GM23338 (cell line): ENCODE data around the gene XXYLT1. TPM values are rescaled to one million over a fixed set of nuclear protein-coding genes. Genes with fewer than 3 reads are reported as not detected.
"Not testable (repeated sequence)": the region's sequence is repeated elsewhere in the genome, so short reads cannot be mapped to it uniquely, and the experiment has no call there.

Experiments used
- ATAC-seq: fragments of 200-7000 bp; cut with Tn5 transposase; 3 replicates; pipeline ENCODE4 v1.9.1; 2020
- DNase-seq: peaks from one replicate; pipeline ENCODE4 v3.0.0-alpha.2; 2015; ENCODE audit warnings: low spot score
- H2AFZ ChIP-seq: fragments of 200-600 bp; sonication (generic); 2 replicates; pipeline ENCODE4 v1.8.0; 2016; ENCODE audit warnings: antibody characterized with exemption, mild to moderate bottlenecking, moderate library complexity
- H3F3A ChIP-seq: fragments of 200-600 bp; sonication (generic); replicated peaks from 2 replicates; pipeline ENCODE4 v1.8.0; 2017; ENCODE audit warnings: antibody characterized with exemption, mixed run types, low read depth
- H3K27ac ChIP-seq: fragments of 200-600 bp; sonication (generic); 2 replicates; pipeline ENCODE4 v1.6.1; 2016; ENCODE audit warnings: low read depth
- H3K27me3 ChIP-seq: fragments of 200-600 bp; sonication (generic); 2 replicates; pipeline ENCODE4 v1.8.0; 2016; ENCODE audit warnings: mild to moderate bottlenecking, mixed run types, moderate library complexity; ENCODE audit not compliant: insufficient read depth
- H3K36me3 ChIP-seq: fragments of 200-600 bp; sonication (generic); 2 replicates; pipeline ENCODE4 v1.8.0; 2016; ENCODE audit warnings: mild to moderate bottlenecking; ENCODE audit not compliant: insufficient read depth
- H3K4me1 ChIP-seq: fragments of 200-600 bp; sonication (generic); 2 replicates; pipeline ENCODE4 v1.8.0; 2016; ENCODE audit warnings: mild to moderate bottlenecking, moderate library complexity; ENCODE audit not compliant: insufficient read depth
- H3K4me2 ChIP-seq: fragments of 200-600 bp; sonication (generic); 2 replicates; pipeline ENCODE4 v1.7.1; 2017; ENCODE audit warnings: mixed run types
- H3K4me3 ChIP-seq: fragments of 200-600 bp; sonication (generic); 2 replicates; pipeline ENCODE4 v1.6.1; 2016; ENCODE audit warnings: mixed run types
- H3K79me2 ChIP-seq: fragments of 200-600 bp; sonication (generic); replicated peaks from 2 replicates; pipeline ENCODE4 v1.8.0; 2017; ENCODE audit warnings: mild to moderate bottlenecking; ENCODE audit not compliant: insufficient read depth
- H3K9me2 ChIP-seq: fragments of 200-600 bp; sonication (generic); 2 replicates; pipeline ENCODE4 v1.8.0; 2017; ENCODE audit not compliant: insufficient read depth
- H4K20me1 ChIP-seq: fragments of 200-600 bp; sonication (generic); replicated peaks from 2 replicates; pipeline ENCODE4 v1.8.0; 2017; ENCODE audit warnings: mild to moderate bottlenecking; ENCODE audit not compliant: insufficient read depth
- H3K27ac Mint-ChIP-seq: 2 replicates; pipeline ENCODE4 v1.8.0; 2020; ENCODE audit warnings: inconsistent platforms, mild to moderate bottlenecking, moderate library complexity, mixed read lengths
- H3K27me3 Mint-ChIP-seq: 3 replicates; pipeline ENCODE4 v1.8.0; 2022; ENCODE audit warnings: low read depth, mild to moderate bottlenecking, moderate library complexity, mixed read lengths, inconsistent platforms; ENCODE audit not compliant: insufficient read depth, poor library complexity
- H3K36me3 Mint-ChIP-seq: 3 replicates; pipeline ENCODE4 v1.8.0; 2021; ENCODE audit warnings: low read depth, mild to moderate bottlenecking, inconsistent platforms, moderate library complexity, mixed read lengths
- H3K4me1 Mint-ChIP-seq: 3 replicates; pipeline ENCODE4 v1.8.0; 2020; ENCODE audit warnings: mild to moderate bottlenecking, inconsistent platforms, mixed read lengths
- H3K4me3 Mint-ChIP-seq: 3 replicates; pipeline ENCODE4 v1.8.0; 2021; ENCODE audit warnings: moderate library complexity, mild to moderate bottlenecking, inconsistent platforms, mixed read lengths
- H3K9me3 Mint-ChIP-seq: 3 replicates; pipeline ENCODE4 v1.8.0; 2020; ENCODE audit warnings: moderate library complexity, mild to moderate bottlenecking, inconsistent platforms, mixed read lengths
- CREB1 ChIP-seq: fragments of 250-450 bp; sonication (Bioruptor Pico); IDR thresholded peaks from 2 replicates; pipeline ENCODE4 v1.5.0; 2020; ENCODE audit warnings: low read depth, mild to moderate bottlenecking, moderate library complexity
- ETS1 ChIP-seq: IDR thresholded peaks from 2 replicates; pipeline ENCODE4 v1.6.1; 2016; ENCODE audit warnings: antibody characterized with exemption
- EZH2phosphoT487 ChIP-seq: fragments of 200-600 bp; sonication (generic); IDR thresholded peaks from one replicate; pipeline ENCODE4 v1.8.1; 2018; ENCODE audit warnings: antibody characterized with exemption; ENCODE audit not compliant: unreplicated experiment
- JUNB ChIP-seq: IDR thresholded peaks from one replicate; pipeline ENCODE4 v1.6.1; 2016; ENCODE audit warnings: antibody characterized with exemption; ENCODE audit not compliant: unreplicated experiment
- NANOG ChIP-seq: IDR thresholded peaks from 2 replicates; pipeline ENCODE4 v1.6.1; 2016; ENCODE audit warnings: antibody characterized with exemption, borderline replicate concordance
- ZNF331 ChIP-seq: fragments of 250-450 bp; sonication (Bioruptor Pico); IDR thresholded peaks from 2 replicates; pipeline ENCODE4 v1.5.0; 2020; ENCODE audit warnings: low read depth, mild to moderate bottlenecking, moderate library complexity
- ZNF462 ChIP-seq: fragments of 250-450 bp; sonication (Bioruptor Pico); IDR thresholded peaks from 2 replicates; pipeline ENCODE4 v1.5.0; 2020; ENCODE audit warnings: mild to moderate bottlenecking, moderate library complexity
- polyA plus RNA-seq: library from polyadenylated mRNA; unstranded; fragments of >200 nt; fragmentation: Nextera tagmentation; extraction: Ambion mirVana; gene quantifications from 2 replicates; pipeline ENCODE4 v1.2.1, GENCODE V29; 2016
- total RNA-seq: library from RNA; depleted of rRNA; stranded (reverse); fragments of >200 nt; shearing (Covaris generic); gene quantifications from 2 replicates; pipeline ENCODE4 v1.2.3, GENCODE V29; 2014

The XXYLT1 gene
- total and polyA plus RNA-seq, 2 experiments from 2014 or later = 13.5 to 34.8 TPM

- ATAC-seq (no peak), DNase-seq (no peak)
- no peaks in the 10 kb centered on the region for H3K9me2 ChIP-seq
- H3K27me3 ChIP-seq = no peaks in the 10 kb centered on the region
- peaks cover 23% of the 10 kb centered on the region for H3K4me1 ChIP-seq
- Mint-ChIP-seq H3K27me3 (peaks cover 21% of the 10 kb centered on the region), H3K9me3 (peaks cover 6% of the 10 kb centered on the region; the same call in 2 of the 3 replicates), H3K4me1 (peaks cover 52% of the 10 kb centered on the region), H3K36me3 (no peaks in the 10 kb centered on the region), H3K27ac (no peak overlapping the region), H3K4me3 (no peak overlapping the region)
- H4K20me1 ChIP-seq = no peaks in the 10 kb centered on the region
- H3K4me2 ChIP-seq = no peak overlapping the region
- no peak overlapping the region for H3K27ac ChIP-seq
- H3F3A ChIP-seq = no peaks in the 10 kb centered on the region
- no peaks in the 10 kb centered on the region for H3K36me3 ChIP-seq
- H3K4me3 ChIP-seq = no peak overlapping the region
- no peak overlapping the region for H2AFZ ChIP-seq
- TF ChIP-seq EZH2phosphoT487 = no peak
- no peak for TF ChIP-seq NANOG
- no peaks in the 10 kb centered on the region for H3K79me2 ChIP-seq
Measured at GRCh38 chr3:195038161-195038560, 232.8 kb downstream of the XXYLT1 start.

- DNase-seq, H3K4me3 Mint-ChIP-seq, H2AFZ ChIP-seq, H3K4me2 ChIP-seq, H3K27ac Mint-ChIP-seq, H3F3A ChIP-seq, ATAC-seq, H3K27ac ChIP-seq, H3K4me3 ChIP-seq, H3K36me3 Mint-ChIP-seq, H3K9me3 Mint-ChIP-seq, H3K9me2 ChIP-seq, H3K36me3 ChIP-seq, H4K20me1 ChIP-seq, H3K27me3 ChIP-seq, H3K79me2 ChIP-seq: not testable (repeated sequence)
- H3K27me3 Mint-ChIP-seq = peaks cover 22% of the 10 kb centered on the region
- H3K4me1 ChIP-seq = peaks cover 25% of the 10 kb centered on the region
- H3K4me1 Mint-ChIP-seq = peaks cover 52% of the 10 kb centered on the region
Measured at GRCh38 chr3:195037586-195037985, 233.4 kb downstream of the XXYLT1 start.

GRCh38 chr3:195036974-195037373, 234.0 kb downstream of the XXYLT1 start:
- Mint-ChIP-seq H3K4me3 (no peak overlapping the region), H3K9me3 (peaks cover 6% of the 10 kb centered on the region; the same call in 2 of the 3 replicates), H3K36me3 (no peaks in the 10 kb centered on the region), H3K4me1 (peaks cover 52% of the 10 kb centered on the region), H3K27ac (no peak overlapping the region), H3K27me3 (peaks cover 20% of the 10 kb centered on the region)
- peaks cover 22% of the 10 kb centered on the region for H3K4me1 ChIP-seq
- H3K36me3 ChIP-seq = no peaks in the 10 kb centered on the region
- no peaks in the 10 kb centered on the region for H3K9me2 ChIP-seq
- no peak overlapping the region for H3K4me2 ChIP-seq
- H4K20me1 ChIP-seq = no peaks in the 10 kb centered on the region
- H3K27me3 ChIP-seq = no peaks in the 10 kb centered on the region
- no peak overlapping the region for H3K4me3 ChIP-seq
- H3K27ac ChIP-seq = no peak overlapping the region
- H2AFZ ChIP-seq = no peak overlapping the region
- no peaks in the 10 kb centered on the region for H3K79me2 ChIP-seq
- no peaks in the 10 kb centered on the region for H3F3A ChIP-seq
- DNase-seq (no peak), ATAC-seq (no peak)
- TF ChIP-seq ETS1 (no peak), ZNF462 (no peak), ZNF331 (no peak), JUNB (no peak), CREB1 (no peak)
